HG02759 (cell line): ENCODE results near the gene SH3RF3.

Experiments used
- ATAC-seq: cut with Tn5 transposase; IDR thresholded peaks from one replicate; pipeline ENCODE4 v1.9.1; 2021; ENCODE audit warnings: mild to moderate bottlenecking, moderate library complexity; ENCODE audit not compliant: unreplicated experiment

The SH3RF3 gene

GRCh38 chr2:109422758-109423500 is 293.9 kb downstream of the SH3RF3 start:
- no peak for ATAC-seq

GRCh38 chr2:109423556-109424359 is 294.8 kb downstream of the SH3RF3 start:
- no peak for ATAC-seq

GRCh38 chr2:109425411-109425810 is 296.4 kb downstream of the SH3RF3 start:
- ATAC-seq: no peak

GRCh38 chr2:109427661-109428091 is 298.7 kb downstream of the SH3RF3 start:
- no peak for ATAC-seq

- ATAC-seq: no peak
Observed at GRCh38 chr2:109428281-109428680, 299.3 kb downstream of the SH3RF3 start.

GRCh38 chr2:109428841-109429566 is 300.0 kb downstream of the SH3RF3 start:
- ATAC-seq: no peak

GRCh38 chr2:109429567-109430328 is 300.7 kb downstream of the SH3RF3 start:
- no peak for ATAC-seq

- ATAC-seq: no peak
Observed at GRCh38 chr2:109430329-109430636, 301.3 kb downstream of the SH3RF3 start.

GRCh38 chr2:109432421-109432820 is 303.4 kb downstream of the SH3RF3 start:
- no peak for ATAC-seq

GRCh38 chr2:109433486-109433885 is 304.5 kb downstream of the SH3RF3 start:
- no peak for ATAC-seq

- ATAC-seq: no peak
Observed at GRCh38 chr2:109433926-109434325, 304.9 kb downstream of the SH3RF3 start.

- no peak for ATAC-seq
Observed at GRCh38 chr2:109434351-109434750, 305.3 kb downstream of the SH3RF3 start.

- ATAC-seq: no peak
Observed at GRCh38 chr2:109435066-109435690, 306.2 kb downstream of the SH3RF3 start.

GRCh38 chr2:109435901-109436598 is 307.0 kb downstream of the SH3RF3 start:
- no peak for ATAC-seq

- no peak for ATAC-seq
Observed at GRCh38 chr2:109436610-109437225, 307.7 kb downstream of the SH3RF3 start.

- no peak for ATAC-seq
Observed at GRCh38 chr2:109437325-109438090, 308.5 kb downstream of the SH3RF3 start.

- ATAC-seq: no peak
Observed at GRCh38 chr2:109438146-109438545, 309.1 kb downstream of the SH3RF3 start.

GRCh38 chr2:109438773-109439389 is 309.9 kb downstream of the SH3RF3 start:
- ATAC-seq: no peak
